22Rv1 (cell line): ENCODE data around the gene FES.

Experiments used
- H3K27ac ChIP-seq: fragments of 450-650 bp; 2 replicates; pipeline ENCODE4 v1.5.1; 2017
- CTCF ChIP-seq: fragments of 450-650 bp; IDR thresholded peaks from 2 replicates; pipeline ENCODE4 v1.5.1; 2017; ENCODE audit warnings: mild to moderate bottlenecking
- ZFX ChIP-seq: fragments of 450-650 bp; IDR thresholded peaks from 2 replicates; pipeline ENCODE4 v1.6.1; 2017; ENCODE audit warnings: antibody characterized with exemption, borderline replicate concordance

Gene FES

GRCh38 chr15:90877315-90877714 lies 7.0 kb upstream of the FES start:
- TF ChIP-seq CTCF (no peak), ZFX (no peak)
- H3K27ac ChIP-seq, result no peak overlapping the region

- TF ChIP-seq ZFX (no peak), CTCF (no peak)
- no peak overlapping the region for H3K27ac ChIP-seq
These were observed 6.3 kb upstream of the FES start for GRCh38 chr15:90877996-90878395.

- no peak for TF ChIP-seq ZFX
- TF ChIP-seq CTCF, result no peak
- no peak overlapping the region for H3K27ac ChIP-seq
These were observed 5.6 kb upstream of the FES start for GRCh38 chr15:90878660-90879059.

- TF ChIP-seq ZFX (no peak), CTCF (no peak)
- no peak overlapping the region for H3K27ac ChIP-seq
These were observed 4.5 kb upstream of the FES start for GRCh38 chr15:90879730-90880366.

- no peak overlapping the region for H3K27ac ChIP-seq
- TF ChIP-seq CTCF (no peak), ZFX (no peak)
These were observed 3.7 kb upstream of the FES start for GRCh38 chr15:90880381-90881145.

- TF ChIP-seq CTCF, result no peak
- TF ChIP-seq ZFX, result no peak
These were observed 2.9 kb upstream of the FES start for GRCh38 chr15:90881181-90881977.

More at GRCh38 chr15:90881181-90881977, 2.9 kb upstream of the FES start:
- no peak overlapping the region for H3K27ac ChIP-seq
